ENCODE measurements around the gene LYZ. TPM values are rescaled to one million over a fixed set of nuclear protein-coding genes. Genes with fewer than 3 reads are reported as not detected.

The LYZ gene
- total and polyA plus RNA-seq, 2 donors (not counting 3 experiments of a cell fraction or from before 2014, with no cell fraction given): not detected

GRCh38 chr12:69304284-69304683, 43.9 kb upstream of the LYZ start:
- H3K4me1 ChIP-seq (ENCODE audit: control insufficient read depth, extremely low read depth, insufficient read depth, low read length): no peaks in the 10 kb centered on the region
- TF ChIP-seq POLR2A (IDR thresholded peaks at IDR 0.05; ENCODE audit: low read depth, low read length) (no peak), GATA2 (IDR thresholded peaks at IDR 0.05; ENCODE audit: insufficient read depth, insufficient read length, low read depth, low read length) (no peak), CTCF (IDR thresholded peaks at IDR 0.05; ENCODE audit: extremely low read depth in 1 of 2, insufficient read depth in 1 of 2, low read depth in 1 of 2, low read length in 2 of 2) (no peak), FOS (IDR thresholded peaks at IDR 0.05; ENCODE audit: borderline replicate concordance, insufficient read depth, low read length) (no peak), MAX (IDR thresholded peaks at IDR 0.05; ENCODE audit: insufficient read depth, insufficient read length) (no peak), JUN (IDR thresholded peaks at IDR 0.05; ENCODE audit: borderline replicate concordance, insufficient read depth, insufficient read length, low read depth) (no peak), EZH2 (IDR thresholded peaks at IDR 0.05; ENCODE audit: borderline replicate concordance, low read depth, low read length, severe bottlenecking) (no peak), MYC (IDR thresholded peaks at IDR 0.05; ENCODE audit: low read depth, low read length) (no peak), POLR2AphosphoS5 (IDR thresholded peaks at IDR 0.05; ENCODE audit: insufficient read depth, low read depth, low read length) (no peak)
- H4K20me1 ChIP-seq (replicated peaks; ENCODE audit: control insufficient read depth, extremely low read depth, insufficient read depth, low read length): no peaks in the 10 kb centered on the region
- no peaks in the 10 kb centered on the region for H3K9me3 ChIP-seq (replicated peaks; ENCODE audit: control insufficient read depth, insufficient read depth, low read length)
- intact Hi-C loops (cut with micrococcal nuclease): no loop called here
- no peak overlapping the region for H3K27ac ChIP-seq (ENCODE audit: insufficient read depth, low read depth, low read length)
- dilution Hi-C loops (cut with MboI; ENCODE audit: extremely low pct_ligation_motif_present, low sequenced_read_pairs): no loop called here
- ChIA-PET POLR2A (no interaction called here), CTCF (no interaction called here)
- H3K9ac ChIP-seq (replicated peaks; ENCODE audit: extremely low read depth, insufficient read depth, low read length): no peak overlapping the region
- H3K36me3 ChIP-seq (ENCODE audit: control insufficient read depth in 2 of 2, extremely low read depth in 1 of 2, insufficient read depth in 2 of 2, low read length in 2 of 2): no peaks in the 10 kb centered on the region
- no peak for DNase-seq (ENCODE audit: low read depth, low spot score)
- H3K79me2 ChIP-seq (ENCODE audit: control insufficient read depth, insufficient read depth, low read length): no peaks in the 10 kb centered on the region
- no peak overlapping the region for H3K4me3 ChIP-seq (replicated peaks in 1 of 3; ENCODE audit: insufficient read depth in 1 of 3, low read depth in 1 of 3, low read length in 3 of 3)
- no peaks in the 10 kb centered on the region for H3K9me1 ChIP-seq (replicated peaks; ENCODE audit: control insufficient read depth, extremely low read depth, insufficient read depth, low read length)
- no peak overlapping the region for H3K4me2 ChIP-seq (ENCODE audit: insufficient read depth, low read length)
- no TSS peak for BruUV-seq (replicated peaks)
- no peak overlapping the region for H2AFZ ChIP-seq (ENCODE audit: low read depth, low read length)
- FAIRE-seq: no peak
- peaks cover 2 to 17% of the 10 kb centered on the region in 2 experiments for H3K27me3 ChIP-seq (ENCODE audit: control insufficient read depth in 2 of 2, insufficient read depth in 2 of 2, low read length in 2 of 2)
